Fibroblast of lung (primary cell): ENCODE results near the gene BASP1.

Experiments
- CTCF ChIP-seq, 2 donors: IDR thresholded peaks in 1 of 2; conservative IDR thresholded peaks in 1 of 2; 1 replicate in 1 of 2; 2 replicates in 1 of 2; pipeline ENCODE4 v1.5.1; 2011 to 2012; ENCODE audit warnings: low read length in 2 of 2, control low read depth in 1 of 2, inconsistent platforms in 1 of 2, low read depth in 1 of 2, mild to moderate bottlenecking in 1 of 2
- EZH2 ChIP-seq: IDR thresholded peaks from 2 replicates; pipeline ENCODE4 v1.5.1; 2012; ENCODE audit warnings: low read length, control low read depth, mild to moderate bottlenecking; ENCODE audit errors: missing control alignments

GRCh38 chr5:17232405-17232804 is 15.0 kb downstream of the BASP1 start:
- no peak for TF ChIP-seq CTCF (conservative IDR thresholded peaks at IDR 0.05 in 1 of 2, IDR thresholded peaks at IDR 0.05 in 1 of 2; ENCODE audit: low read depth in 1 of 2, low read length in 2 of 2)
- no peak for TF ChIP-seq EZH2
